Dedifferentiated amniotic fluid mesenchymal stem cell (primary cell): ENCODE data around the gene RPS16.

Experiments used
- DNase-seq: peaks from one replicate; pipeline ENCODE4 v3.0.0-alpha.2; 2016; ENCODE audit errors: extremely low spot score

The RPS16 gene

DNA sequence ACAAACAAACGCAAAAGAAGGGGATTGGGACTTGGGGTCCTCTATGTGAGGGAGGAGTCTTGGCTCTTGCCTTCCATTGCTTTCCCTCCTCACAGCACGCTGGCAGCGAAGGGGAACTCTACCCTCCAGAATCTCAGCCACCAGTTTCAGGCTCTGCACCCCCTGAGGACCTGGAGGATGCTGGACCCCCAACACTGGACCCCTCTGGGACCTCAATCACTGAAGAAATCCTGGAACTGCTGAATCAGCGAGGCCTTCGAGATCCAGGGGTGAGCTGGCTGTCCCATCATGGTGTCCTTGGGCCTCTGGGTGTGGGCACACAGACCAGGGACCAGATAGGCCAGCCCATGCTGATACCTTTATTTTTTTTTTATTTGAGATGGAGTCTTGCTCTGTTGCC is 13.7 kb downstream of the RPS16 start:
- DNase-seq, result no peak

DNA sequence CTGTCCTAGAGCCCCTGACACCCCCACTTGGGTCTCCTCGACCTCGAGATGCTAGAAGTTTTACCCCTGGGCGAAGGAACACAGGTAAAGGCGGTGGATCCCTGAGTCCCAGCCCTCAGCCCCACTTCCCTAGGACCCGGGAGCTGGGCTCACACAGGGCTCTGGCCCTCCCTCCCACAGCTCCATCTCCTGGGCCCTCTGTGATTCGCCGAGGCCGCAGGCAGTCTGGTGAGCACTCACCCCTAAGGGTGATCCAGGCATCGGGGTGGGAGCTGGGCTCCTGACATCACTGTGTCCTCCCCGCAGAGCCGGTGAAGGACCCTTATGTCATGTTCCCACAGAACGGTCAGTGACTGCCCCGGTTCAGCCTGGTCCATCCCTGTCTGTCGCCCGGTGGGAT is 15.0 kb downstream of the RPS16 start:
- no peak for DNase-seq

DNA sequence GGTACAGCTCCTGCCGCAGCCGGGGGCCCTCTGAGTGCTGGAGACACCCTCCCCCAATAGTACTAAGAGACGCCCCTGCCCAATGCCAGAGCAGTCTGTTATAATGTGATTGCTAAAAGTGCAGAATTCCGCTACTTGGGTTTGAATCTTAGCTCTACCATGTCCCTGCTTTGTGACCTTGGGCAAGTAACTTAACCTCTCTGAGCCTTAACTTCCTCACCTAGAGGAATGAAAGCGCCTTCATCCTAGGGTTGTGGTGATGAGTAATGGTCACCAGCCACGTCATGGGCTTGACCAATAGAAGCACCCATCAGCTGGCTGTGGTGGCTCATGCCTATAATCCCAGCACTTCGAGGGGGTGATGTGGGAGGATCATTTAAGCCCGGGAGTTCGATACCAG is 16.7 kb downstream of the RPS16 start:
- no peak for DNase-seq

DNA sequence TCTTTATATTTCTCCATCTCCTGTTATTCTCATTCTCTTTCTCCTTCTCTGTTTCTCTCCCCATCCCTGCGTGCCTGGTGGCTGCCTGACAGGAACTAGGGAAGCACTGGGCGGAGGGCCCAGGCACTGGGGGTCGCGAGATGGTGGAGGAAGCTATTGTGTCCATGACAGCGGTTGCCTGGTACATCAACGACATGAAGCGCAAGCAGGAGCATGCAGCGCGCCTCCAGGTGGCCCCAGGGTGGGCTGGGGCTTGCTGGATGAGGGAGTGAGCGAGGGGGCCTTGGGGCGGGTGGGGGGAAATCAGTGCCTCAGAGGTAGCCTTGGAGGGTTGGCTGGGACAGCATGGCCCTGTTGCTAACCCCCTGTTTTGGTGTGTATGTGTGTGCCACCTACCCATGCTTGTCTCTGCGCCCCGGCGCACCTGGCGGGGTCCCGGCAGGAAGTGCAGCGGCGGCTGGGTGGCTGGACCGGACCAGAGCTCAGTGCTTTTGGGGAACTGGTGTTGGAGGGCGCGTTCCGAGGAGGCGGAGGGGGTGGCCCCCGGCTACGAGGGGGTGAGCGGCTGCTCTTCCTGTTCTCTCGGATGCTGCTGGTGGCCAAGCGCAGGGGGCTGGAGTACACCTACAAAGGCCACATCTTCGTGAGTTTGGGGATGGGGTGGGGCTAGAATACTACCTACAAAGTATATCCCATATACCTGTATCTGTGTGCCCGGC is 18.1 kb downstream of the RPS16 start:
- DNase-seq, result no peak

DNA sequence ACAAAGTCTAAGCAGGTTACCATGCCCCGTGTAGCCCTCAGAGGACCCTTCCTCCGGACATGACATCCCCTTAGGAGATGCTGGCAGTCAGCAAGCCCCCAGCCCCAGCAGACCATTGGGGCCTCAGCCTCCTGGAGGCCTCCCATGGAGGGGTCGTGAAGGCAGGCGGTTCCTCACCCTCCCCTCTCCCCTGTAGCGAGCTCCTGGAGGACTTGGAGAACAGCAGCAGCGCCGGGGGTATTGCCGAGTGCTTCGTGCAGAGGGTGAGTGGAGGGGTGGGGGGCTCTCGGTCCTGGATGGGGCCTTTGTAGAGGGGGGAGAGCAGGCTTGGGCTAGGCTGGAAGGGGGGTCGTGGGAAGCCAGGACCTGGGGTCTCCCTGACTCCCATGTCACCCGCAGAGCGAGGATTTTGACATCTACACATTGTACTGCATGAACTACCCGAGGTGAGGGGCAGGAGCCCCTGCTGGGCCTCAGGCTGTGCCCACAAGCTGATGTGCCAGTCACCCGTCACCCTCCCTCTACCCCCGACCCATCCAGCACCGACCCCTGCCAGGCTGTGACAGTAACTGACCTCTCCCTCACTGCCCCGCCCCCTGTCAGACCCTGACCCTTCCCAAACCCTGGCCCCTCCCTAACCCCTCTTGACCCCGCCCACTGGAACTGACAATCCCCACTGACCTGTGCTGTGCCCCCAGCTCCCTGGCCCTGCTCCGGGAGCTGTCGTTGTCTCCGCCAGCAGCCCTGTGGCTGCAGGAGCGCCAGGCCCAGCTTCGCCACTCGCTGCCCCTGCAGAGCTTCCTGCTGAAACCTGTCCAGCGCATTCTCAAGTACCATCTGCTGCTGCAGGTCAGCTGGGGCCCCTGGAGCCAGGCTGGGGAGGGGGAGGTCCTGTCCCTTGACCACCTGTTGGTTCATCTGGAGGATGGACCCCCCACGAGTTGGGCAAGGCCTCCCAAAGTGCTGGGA is 19.3 kb downstream of the RPS16 start:
- DNase-seq, result no peak

DNA sequence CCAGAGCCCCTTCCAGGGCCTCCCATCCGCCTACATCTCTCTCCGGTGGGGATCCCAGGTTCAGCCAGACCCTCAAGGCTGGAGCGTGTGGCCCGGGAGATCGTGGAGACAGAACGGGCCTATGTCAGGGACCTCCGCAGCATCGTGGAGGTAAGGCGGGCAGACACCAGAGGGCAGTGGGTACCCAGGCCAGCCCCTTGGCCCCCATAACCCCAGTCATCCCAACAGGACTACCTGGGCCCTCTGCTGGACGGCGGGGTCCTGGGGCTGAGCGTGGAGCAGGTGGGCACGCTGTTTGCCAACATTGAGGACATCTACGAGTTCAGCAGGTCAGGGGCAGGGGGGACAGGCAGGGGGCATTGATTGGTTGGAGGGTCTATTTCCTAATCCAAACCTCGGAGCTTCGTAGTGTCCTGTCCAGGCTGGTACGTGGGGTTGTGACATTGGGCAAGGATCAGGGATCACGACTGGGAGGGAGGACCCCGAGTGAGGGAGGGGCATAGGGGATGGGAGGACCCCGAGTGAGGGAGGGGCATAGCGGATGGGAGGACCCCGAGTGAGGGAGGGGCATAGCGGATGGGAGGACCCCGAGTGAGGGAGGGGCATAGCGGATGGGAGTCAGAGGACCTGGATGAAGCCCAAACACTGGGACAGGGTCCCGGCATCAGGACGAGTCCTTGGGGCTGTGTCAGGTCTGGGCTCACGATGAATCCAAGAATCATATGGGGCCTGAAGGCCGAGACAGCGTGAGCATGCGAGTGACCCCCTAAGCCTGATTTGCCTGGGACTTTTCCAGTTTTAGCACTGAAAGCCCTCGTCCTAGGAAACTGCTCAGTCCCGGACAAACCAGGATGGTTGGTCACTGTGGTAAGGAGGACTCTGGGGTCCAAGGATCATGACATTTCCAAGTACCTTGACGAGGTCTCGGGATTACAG is 20.4 kb downstream of the RPS16 start:
- no peak for DNase-seq

DNA sequence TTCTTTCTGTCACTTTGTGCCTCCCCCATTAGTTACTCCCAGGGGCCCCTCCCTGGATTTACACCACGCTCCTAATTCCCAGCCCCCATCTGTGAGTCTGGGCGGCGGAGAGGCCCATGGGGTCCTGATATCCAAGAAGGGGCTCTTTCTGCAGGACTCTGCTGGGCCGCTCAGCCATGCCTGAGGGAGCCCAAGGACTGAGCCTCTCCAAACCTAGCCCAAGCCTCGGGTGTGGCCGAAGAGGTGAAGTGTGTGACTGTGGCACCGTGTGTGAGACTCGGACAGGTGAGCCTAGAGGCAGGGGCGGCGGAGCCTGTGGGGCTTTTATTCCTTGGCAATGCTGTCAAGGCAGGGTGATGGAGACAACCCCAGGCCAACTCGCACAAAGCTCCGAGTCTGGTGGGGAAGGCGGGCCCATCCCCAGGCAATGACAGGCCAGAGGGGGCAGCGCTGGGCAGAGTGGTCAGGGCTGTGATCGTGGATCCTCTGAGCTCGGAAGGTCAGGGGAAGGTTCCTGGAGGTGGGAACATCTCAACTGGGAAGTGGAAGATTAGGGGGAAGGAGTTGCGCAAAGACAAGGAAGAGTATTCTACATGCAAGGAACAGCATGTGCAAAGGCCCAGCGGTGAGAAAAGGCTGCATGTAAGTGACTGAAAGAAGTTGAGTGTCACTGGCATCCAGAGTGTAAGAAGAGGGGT is 21.7 kb downstream of the RPS16 start:
- no peak for DNase-seq

DNA sequence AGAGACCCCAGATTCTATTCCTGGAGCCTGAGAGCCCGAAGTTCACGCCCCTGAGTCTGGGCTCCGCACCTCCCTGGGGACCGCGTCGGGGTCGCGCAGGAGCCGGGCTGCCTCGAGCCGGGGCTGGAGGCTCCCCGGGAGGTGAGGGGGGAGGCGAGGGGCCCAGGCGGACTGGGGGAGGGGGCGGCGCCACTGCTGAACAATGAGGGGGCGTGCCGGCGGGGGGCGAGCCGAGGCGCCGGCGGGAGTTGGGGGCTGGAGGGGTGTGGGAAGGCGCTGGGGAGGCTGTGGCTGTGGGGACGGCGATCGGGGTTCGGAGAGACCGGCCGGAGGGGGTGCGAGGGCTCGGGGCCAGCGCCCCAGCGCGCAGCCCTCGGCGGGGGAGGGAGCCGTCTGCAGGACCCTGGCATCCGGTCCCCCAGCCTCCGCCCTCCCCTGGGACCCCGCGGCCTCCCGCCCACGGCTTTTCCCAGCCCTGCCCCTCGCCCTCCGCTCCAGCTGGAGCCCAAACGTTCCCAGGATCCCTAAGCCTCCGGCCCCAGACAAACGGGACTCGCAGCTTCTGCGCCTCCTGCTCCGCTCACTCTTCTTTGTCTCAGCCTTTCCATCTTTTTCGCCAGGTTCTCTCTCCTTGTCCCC is 22.4 kb downstream of the RPS16 start:
- peak; percentile 29 for DNase-seq

DNA sequence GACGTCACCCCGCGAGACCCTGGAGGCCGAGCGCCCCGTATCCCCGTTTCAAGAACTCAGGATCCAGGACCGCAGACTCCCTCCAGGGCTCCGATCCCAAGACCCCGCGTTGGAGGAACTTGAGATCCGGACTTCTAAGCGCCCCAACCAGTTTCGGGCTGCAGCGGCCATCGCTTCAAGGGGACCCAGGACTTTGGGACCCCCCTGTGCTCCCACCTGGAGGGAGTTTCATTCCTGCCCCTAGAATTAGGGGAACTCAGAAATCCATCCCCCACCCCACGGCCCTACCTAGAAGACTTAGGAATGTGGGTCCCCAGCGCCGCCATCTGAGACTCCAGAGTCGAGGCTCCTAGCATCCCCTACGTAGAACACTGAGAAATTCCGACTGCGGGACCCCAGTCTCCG is 22.9 kb downstream of the RPS16 start:
- no peak for DNase-seq

DNA sequence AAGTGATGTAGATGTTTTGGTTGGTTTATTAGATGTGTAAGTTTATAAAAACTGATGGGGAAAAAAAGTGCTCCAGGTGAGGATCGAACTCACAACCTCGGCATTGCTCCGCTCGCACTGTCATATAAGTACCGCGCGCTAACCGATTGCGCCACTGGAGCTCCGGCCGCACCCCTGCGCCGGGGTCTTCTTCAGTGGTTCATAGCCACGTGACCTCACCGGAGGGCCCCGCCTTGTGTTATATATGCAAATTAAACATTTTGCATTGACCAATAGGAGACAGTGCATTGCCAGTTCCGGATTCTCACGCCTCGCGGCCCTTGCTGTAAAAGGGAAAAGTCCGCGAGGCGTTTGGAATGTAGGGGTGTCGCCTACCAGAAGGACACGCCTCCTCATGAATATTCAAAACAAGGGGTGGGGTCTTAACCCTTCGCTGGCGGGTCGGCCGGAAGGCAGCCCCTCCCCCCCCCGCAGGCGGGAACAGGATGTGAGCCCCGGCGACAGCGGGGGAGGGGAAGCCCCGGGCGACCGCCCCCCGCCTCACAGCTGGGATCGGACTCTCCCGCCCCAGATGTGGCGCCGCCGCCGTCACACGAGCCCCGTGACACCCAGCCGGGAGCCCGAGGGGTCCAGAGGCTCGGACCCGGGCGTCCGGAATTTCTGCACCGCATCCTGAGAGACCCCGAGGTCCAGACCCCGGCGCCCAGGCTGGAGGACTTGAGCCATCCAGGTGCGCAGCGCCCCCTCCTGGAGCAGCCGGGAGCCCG is 23.5 kb downstream of the RPS16 start, which contains the start of gene PLEKHG2:
Gene PLEKHG2, plus strand, starts transcription at position 570 of the 767 bp plus-strand sequence. CDS start 1,418 bp downstream, outside the sequence.
- DNase-seq, result peak; percentile 100

DNA sequence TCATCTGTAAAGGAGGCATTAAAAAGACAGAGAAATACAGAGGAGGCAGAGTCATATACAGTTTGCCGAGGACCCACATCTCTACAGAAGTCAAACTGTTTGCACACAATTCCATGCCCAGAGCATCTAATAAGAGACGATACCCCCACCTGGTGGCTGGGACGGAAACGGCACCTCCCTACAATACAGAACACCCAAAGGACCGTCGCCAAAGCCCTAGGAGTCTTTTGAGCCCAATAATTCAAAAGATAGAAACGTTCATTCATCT is 24.0 kb downstream of the RPS16 start:
- DNase-seq, result peak; percentile 97

DNA sequence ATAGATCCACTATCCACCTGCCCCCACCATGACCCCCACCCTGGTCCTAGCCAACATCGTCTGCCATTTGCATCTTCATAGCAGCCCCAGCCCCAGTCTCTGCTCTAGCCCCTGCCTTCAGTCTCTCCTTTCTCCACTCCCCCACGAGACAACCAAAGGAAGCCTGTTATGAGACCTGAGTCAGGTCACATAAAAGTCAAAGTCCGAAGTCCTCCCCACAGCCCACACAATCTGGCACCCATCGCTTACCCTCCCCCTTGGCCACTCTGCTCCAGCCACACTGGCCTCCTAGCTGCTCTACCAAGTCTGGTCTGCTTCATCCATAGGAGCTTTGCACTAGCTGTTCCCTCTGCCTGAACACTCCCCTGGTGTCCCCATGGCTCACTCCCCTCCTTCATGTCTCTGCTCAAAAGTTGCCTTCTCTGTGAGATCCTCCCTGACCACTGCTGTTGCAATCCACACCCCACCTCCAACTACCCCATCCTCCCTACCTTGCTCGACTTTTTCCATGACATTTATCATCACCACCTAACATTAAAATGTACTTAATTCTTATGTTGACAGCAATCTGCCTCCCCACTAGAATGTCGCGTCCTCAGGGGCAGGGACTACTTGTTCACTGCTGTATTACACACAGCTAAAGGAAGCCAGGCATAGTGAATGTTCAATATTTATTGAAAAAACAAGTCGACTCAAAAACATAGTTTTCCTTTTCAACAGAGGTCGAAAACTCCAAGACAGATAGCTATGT is 24.5 kb downstream of the RPS16 start:
- no peak for DNase-seq

DNA sequence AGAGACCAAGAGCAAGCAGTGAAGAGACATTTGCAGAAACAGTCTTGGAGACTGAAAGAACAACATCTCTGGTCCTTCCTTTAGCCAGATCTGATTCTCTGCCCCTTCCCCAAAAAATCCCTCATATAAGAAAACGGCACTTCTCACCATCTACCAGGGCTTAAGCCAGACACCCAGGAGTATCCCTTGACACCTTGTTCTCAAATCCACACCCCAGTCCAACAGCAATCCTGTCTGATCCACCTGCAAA is 25.0 kb downstream of the RPS16 start:
- DNase-seq, result no peak

DNA sequence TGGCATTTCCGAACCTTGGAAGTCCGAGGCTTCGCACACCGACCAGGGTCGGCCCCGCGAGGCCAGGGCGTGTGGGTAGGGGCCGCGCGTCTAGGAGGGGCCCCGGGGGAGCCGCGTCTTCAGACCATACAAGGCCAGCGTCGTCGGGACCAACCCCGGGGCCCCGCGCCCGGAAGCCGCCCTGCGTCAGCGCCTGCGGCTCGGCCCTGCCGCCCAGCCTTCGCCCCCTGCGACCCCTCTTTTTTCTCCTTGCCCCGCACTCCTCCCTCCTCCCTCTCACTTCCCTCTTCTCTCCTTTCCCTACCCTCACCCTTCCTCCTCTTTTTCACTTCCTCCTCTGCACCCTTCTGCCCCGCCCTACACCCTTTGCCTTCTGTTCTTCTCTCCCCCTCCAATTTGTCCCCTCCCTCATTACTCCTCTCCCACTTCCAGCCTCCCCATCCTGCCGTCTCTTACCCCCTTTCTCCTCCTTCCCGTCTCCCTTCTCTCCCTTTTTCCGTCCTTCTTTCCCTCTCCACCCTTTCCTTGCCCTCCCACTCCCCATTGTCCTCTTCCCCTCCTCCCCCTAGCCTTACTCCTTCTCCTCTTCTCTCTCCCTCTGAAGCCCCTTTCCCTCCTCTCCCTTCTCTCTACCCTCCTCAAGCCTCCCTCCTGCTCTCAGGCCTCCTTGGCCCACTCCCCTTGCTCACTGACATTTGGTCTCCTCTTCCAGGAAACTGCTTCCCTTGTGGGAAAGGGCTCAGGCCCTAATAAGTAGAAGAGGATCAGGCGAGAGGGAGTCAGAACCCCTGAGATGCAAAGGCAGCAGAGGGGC is 25.5 kb downstream of the RPS16 start:
- peak; percentile 32 for DNase-seq

DNA sequence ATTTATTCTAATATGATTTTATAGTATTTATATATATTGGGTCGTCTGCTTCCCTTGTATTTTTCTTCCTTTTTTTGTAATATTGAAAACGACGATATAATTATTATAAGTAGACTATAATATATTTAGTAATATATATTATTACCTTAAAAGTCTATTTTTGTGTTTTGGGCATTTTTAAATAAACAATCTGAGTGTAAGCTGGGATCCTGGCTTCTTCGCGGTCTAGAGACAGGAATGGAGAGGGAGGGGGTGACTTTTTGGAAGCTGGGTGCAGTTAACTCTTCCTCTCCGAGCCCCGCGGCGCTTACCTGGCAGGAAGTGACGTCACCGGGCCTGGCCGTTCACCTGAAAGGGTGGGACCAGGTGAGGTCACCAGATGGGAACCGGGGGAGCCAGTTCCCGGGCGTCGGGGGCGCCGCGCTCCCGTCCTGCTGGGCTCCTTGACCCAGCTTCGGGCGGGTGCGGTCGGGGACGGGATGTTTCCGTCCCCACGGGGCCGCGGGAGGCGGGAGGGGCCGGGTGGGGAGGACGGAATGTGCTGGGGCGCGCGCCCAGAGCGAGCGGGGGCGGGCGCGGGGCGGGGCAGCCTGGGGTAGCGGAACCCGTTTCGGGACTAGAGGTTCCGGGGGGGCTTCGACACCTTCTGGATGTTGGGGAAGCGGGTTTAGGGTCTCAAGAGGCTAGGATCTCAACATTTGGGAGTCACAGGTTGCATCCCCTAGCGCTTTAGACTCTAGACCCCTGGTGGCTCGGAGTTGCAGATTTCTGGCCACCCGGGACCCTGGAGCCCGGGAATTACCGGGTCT is 26.3 kb downstream of the RPS16 start:
- peak; percentile 48 for DNase-seq

DNA sequence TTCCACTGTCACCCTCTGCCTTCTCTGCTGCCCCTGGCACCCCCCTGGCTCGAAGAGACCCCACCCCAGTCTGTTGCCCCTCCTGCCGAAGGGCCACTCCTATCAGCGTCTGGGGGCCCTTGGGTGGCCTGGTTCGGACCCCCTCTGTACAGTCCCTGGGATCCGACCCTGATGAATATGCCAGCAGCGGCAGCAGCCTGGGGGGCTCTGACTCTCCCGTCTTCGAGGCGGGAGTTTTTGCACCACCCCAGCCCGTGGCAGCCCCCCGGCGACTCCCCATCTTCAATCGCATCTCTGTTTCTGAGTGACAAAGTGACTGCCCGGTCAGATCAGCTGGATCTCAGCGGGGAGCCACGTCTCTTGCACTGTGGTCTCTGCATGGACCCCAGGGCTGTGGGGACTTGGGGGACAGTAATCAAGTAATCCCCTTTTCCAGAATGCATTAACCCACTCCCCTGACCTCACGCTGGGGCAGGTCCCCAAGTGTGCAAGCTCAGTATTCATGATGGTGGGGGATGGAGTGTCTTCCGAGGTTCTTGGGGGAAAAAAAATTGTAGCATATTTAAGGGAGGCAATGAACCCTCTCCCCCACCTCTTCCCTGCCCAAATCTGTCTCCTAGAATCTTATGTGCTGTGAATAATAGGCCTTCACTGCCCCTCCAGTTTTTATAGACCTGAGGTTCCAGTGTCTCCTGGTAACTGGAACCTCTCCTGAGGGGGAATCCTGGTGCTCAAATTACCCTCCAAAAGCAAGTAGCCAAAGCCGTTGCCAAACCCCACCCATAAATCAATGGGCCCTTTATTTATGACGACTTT is 27.1 kb downstream of the RPS16 start:
- no peak for DNase-seq
